HCT116 (cell line): ENCODE results near the gene LDAH. TPM values are rescaled to one million over a fixed set of nuclear protein-coding genes. Genes with fewer than 3 reads are reported as not detected.

Experiments
- ATAC-seq: fragments of 200-7000 bp; cut with Tn5 transposase; 2 replicates; pipeline ENCODE4 v1.9.1; 2020; ENCODE audit warnings: mild to moderate bottlenecking, moderate library complexity
- BruUV-seq: library from RNA; stranded (reverse); fragments of 400-500 nt; replicated peaks from 2 replicates; lab custom pipeline; 2021; lab: Mats Ljungman, UMichigan
- CTCF ChIA-PET: fragments of 300-600 bp; sonication (Branson Sonifier 250); formaldehyde crosslinking; loops from one replicate; lab custom pipeline; 2021; ENCODE audit warnings: antibody characterized with exemption; lab: Charles Lee
- POLR2A ChIA-PET: fragments of 300-600, 350-600 bp; sonication (Branson Sonifier 250); formaldehyde crosslinking; loops from one replicate; lab custom pipeline; 2021; ENCODE audit warnings: antibody characterized with exemption; lab: Charles Lee
- RAD21 ChIA-PET, 2 experiments: fragments of 300-600 bp; sonication (Branson Sonifier 250); formaldehyde crosslinking; loops; one replicate each; lab custom pipeline; 2023; ENCODE audit warnings: low total read pairs in 2 of 2; ENCODE audit not compliant: uncharacterized antibody in 2 of 2, unreplicated experiment in 2 of 2, low non-redundant PET in 1 of 2; lab: Charles Lee
- DNase-seq: peaks from one replicate; pipeline ENCODE4 v3.0.0-alpha.2; 2010; ENCODE audit warnings: low read depth, low spot score
- H2AFZ ChIP-seq: fragments of 200-600 bp; shearing (Covaris generic), sonication (generic); 2 replicates; pipeline ENCODE4 v1.6.1; 2017; ENCODE audit warnings: low read depth, mixed run types, mixed read lengths, antibody characterized with exemption, low read length; ENCODE audit not compliant: poor library complexity, severe bottlenecking
- H3K27ac ChIP-seq: 2 replicates; pipeline ENCODE4 v1.5.1; 2012; ENCODE audit warnings: low read depth, low read length
- H3K27me3 ChIP-seq: fragments of 200-600 bp; sonication (generic); 2 replicates; pipeline ENCODE4 v1.6.1; 2016; ENCODE audit warnings: mixed run types, low read length, mixed read lengths; ENCODE audit not compliant: insufficient read depth
- H3K36me3 ChIP-seq, 2 experiments: fragments of 200-500 bp in 1 of 2; fragments of 200-600 bp in 1 of 2; sonication (Bioruptor generic) in 1 of 2; sonication (generic) in 1 of 2; 2 replicates each; pipeline versions ENCODE4 v1.5.1 to v1.6.1; 2014 to 2016; ENCODE audit warnings: low read length in 2 of 2, inconsistent platforms in 1 of 2, mixed read lengths in 1 of 2, mixed run types in 1 of 2; ENCODE audit not compliant: insufficient read depth in 2 of 2, control insufficient read depth in 1 of 2
- H3K4me1 ChIP-seq, 2 experiments: fragments of 200-600 bp in 1 of 2; sonication (generic) in 1 of 2; 2 replicates each; pipeline versions ENCODE4 v1.5.1 to v1.6.1; 2012 to 2017; ENCODE audit warnings: low read length in 2 of 2, inconsistent platforms in 1 of 2, mild to moderate bottlenecking in 1 of 2, mixed read lengths in 1 of 2, mixed run types in 1 of 2, moderate library complexity in 1 of 2; ENCODE audit not compliant: insufficient read depth in 2 of 2, control insufficient read depth in 1 of 2
- H3K4me2 ChIP-seq: fragments of 200-600 bp; sonication (generic); 2 replicates; pipeline ENCODE4 v1.6.1; 2017; ENCODE audit warnings: mixed run types, low read length, mixed read lengths
- H3K4me3 ChIP-seq, 2 experiments: fragments of 200-600 bp in 1 of 2; sonication (generic) in 1 of 2; replicated peaks in 1 of 2; 2 replicates each; pipeline ENCODE4 v1.5.1; 2011 to 2016; ENCODE audit warnings: low read length in 2 of 2, control low read depth in 1 of 2, low read depth in 1 of 2, mild to moderate bottlenecking in 1 of 2, mixed read lengths in 1 of 2, mixed run types in 1 of 2
- H3K79me2 ChIP-seq: fragments of 200-600 bp; sonication (generic); 2 replicates; pipeline ENCODE4 v1.6.1; 2017; ENCODE audit warnings: mild to moderate bottlenecking, mixed run types, low read length, moderate library complexity, mixed read lengths; ENCODE audit not compliant: insufficient read depth
- H3K9ac ChIP-seq: fragments of 200-600 bp; sonication (generic); 2 replicates; pipeline ENCODE4 v1.6.1; 2016; ENCODE audit warnings: low read length, mixed read lengths
- H3K9me2 ChIP-seq: fragments of 200-600 bp; sonication (generic), shearing (Covaris generic); 2 replicates; pipeline ENCODE4 v1.6.1; 2017; ENCODE audit warnings: mixed run types, mild to moderate bottlenecking, moderate library complexity; ENCODE audit not compliant: insufficient read depth
- H3K9me3 ChIP-seq, 2 experiments: fragments of 200-500 bp in 1 of 2; fragments of 200-600 bp in 1 of 2; sonication (Bioruptor generic) in 1 of 2; sonication (generic) in 1 of 2; 2 replicates each; pipeline ENCODE4 v1.6.1; 2014 to 2017; ENCODE audit warnings: low read length in 2 of 2, mixed read lengths in 2 of 2, inconsistent platforms in 1 of 2, low read depth in 1 of 2, mild to moderate bottlenecking in 1 of 2, mixed run types in 1 of 2, moderate library complexity in 1 of 2; ENCODE audit not compliant: control insufficient read depth in 1 of 2, insufficient read depth in 1 of 2
- H4K20me1 ChIP-seq: fragments of 200-600 bp; sonication (generic), shearing (Covaris generic); 2 replicates; pipeline ENCODE4 v1.6.1; 2017; ENCODE audit warnings: mixed run types, mild to moderate bottlenecking, moderate library complexity; ENCODE audit not compliant: insufficient read depth
- CEBPB ChIP-seq: IDR thresholded peaks from 2 replicates; pipeline ENCODE4 v1.6.1; 2012; ENCODE audit warnings: low read depth
- EGR1 ChIP-seq: IDR thresholded peaks from 2 replicates; pipeline ENCODE4 v1.6.1; 2012; ENCODE audit warnings: low read depth
- ELF1 ChIP-seq: IDR thresholded peaks from 2 replicates; pipeline ENCODE4 v1.6.1; 2012; ENCODE audit warnings: low read depth, borderline replicate concordance
- EZH2 ChIP-seq: fragments of 200-600 bp; sonication (generic); IDR thresholded peaks from 2 replicates; pipeline ENCODE4 v1.6.1; 2017; ENCODE audit warnings: antibody characterized with exemption, mixed run types
- POLR2AphosphoS5 ChIP-seq: IDR thresholded peaks from 2 replicates; pipeline ENCODE4 v1.6.1; 2011; ENCODE audit warnings: mild to moderate bottlenecking, low read depth, low read length, moderate library complexity
- RAD21 ChIP-seq: IDR thresholded peaks from 2 replicates; pipeline ENCODE4 v1.6.1; 2012; ENCODE audit warnings: low read depth, mild to moderate bottlenecking
- SRF ChIP-seq: IDR thresholded peaks from 2 replicates; pipeline ENCODE4 v1.6.1; 2012; ENCODE audit warnings: low read depth
- TCF7L2 ChIP-seq: IDR thresholded peaks from 2 replicates; pipeline ENCODE4 v1.7.0; 2011; ENCODE audit warnings: borderline replicate concordance, inconsistent platforms; ENCODE audit not compliant: insufficient read depth, insufficient read length; ENCODE audit errors: extremely low read depth
- ZBTB33 ChIP-seq: IDR thresholded peaks from 2 replicates; pipeline ENCODE4 v1.6.1; 2011; ENCODE audit warnings: mild to moderate bottlenecking, low read length, moderate library complexity; ENCODE audit not compliant: insufficient replicate concordance; ENCODE audit errors: extremely low read depth
- ZFX ChIP-seq: fragments of 450-650 bp; IDR thresholded peaks from 2 replicates; pipeline ENCODE4 v1.6.1; 2017
- ZNF274 ChIP-seq: fragments of 200-500 bp; sonication (Bioruptor generic); IDR thresholded peaks from 2 replicates; pipeline ENCODE4 v1.6.1; 2014; ENCODE audit warnings: mild to moderate bottlenecking, low read depth, low read length, inconsistent platforms
- intact Hi-C: fragments of 100-400 bp; cut with micrococcal nuclease; formaldehyde crosslinking; loops from 2 replicates; pipeline ENCODE4 v1.10.0; 2022
- total RNA-seq: library from RNA; stranded (reverse); gene quantifications from one replicate; pipeline ENCODE4 v1.2.1, GENCODE V29; 2021; ENCODE audit not compliant: unreplicated experiment
- TF ChIP-seq, protein P1 (sequence below): IDR thresholded peaks from 2 replicates; pipeline ENCODE4 v1.6.1; 2012
- TF ChIP-seq, protein P2 (sequence below), 3 experiments: fragments of 200-600 bp in 1 of 3; sonication (generic) in 1 of 3; IDR thresholded peaks in 2 of 3; conservative IDR thresholded peaks in 1 of 3; 2 replicates each; pipeline ENCODE4 v1.5.1; 2012 to 2017; ENCODE audit warnings: low read depth in 2 of 3, low read length in 2 of 3, antibody characterized with exemption in 1 of 3, borderline replicate concordance in 1 of 3, control low read depth in 1 of 3, mild to moderate bottlenecking in 1 of 3, mixed read lengths in 1 of 3, mixed run types in 1 of 3, moderate library complexity in 1 of 3; ENCODE audit not compliant: insufficient read depth in 1 of 3
- TF ChIP-seq, protein P3 (sequence below): IDR thresholded peaks from 2 replicates; pipeline ENCODE4 v1.6.1; 2012

Gene LDAH
- total RNA-seq, 1 experiment from 2014 or later, result 25.7 TPM

DNA sequence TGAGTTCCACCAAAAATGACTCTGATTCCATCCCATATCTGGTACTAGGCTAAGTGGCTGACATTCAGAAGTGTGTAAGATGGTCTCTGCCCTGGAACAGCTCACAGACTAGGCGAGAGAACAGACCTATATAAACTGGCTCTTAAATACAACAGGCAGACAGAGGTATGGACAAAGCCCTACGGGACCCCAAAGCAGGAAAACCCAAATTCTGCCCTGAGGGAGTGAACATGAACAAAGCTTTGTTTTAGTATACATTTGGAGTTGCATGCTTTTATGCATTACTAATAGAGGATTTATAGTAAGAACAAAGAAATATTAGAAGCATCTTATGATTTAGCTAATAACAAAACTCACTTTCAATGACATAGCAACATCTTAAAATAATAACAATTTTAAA, 130.8 kb downstream of the LDAH start:
- POLR2A ChIA-PET, result no interaction called here
- Histone ChIP-seq H3K27ac (no peak overlapping the region), H2AFZ (no peak overlapping the region), H4K20me1 (no peaks in the 10 kb centered on the region; the same call in 1 of the 2 replicates), H3K9me3 (no peaks in the 10 kb centered on the region), H3K36me3 (0 out of 4 replicates have a peak, but pooled peaks cover 0 to under 1% of the 10 kb centered on the region in 2 experiments), H3K9me2 (no peaks in the 10 kb centered on the region), H3K9ac (no peak overlapping the region), H3K4me2 (no peak overlapping the region), H3K4me3 (no peak overlapping the region), H3K79me2 (no peaks in the 10 kb centered on the region), H3K27me3 (no peaks in the 10 kb centered on the region), H3K4me1 (no peaks in the 10 kb centered on the region)
- intact Hi-C loops, result no loop called here
- RAD21 ChIA-PET, result no interaction called here
- CTCF ChIA-PET, result no interaction called here
- no TSS peak for BruUV-seq
- no peak for ATAC-seq
- DNase-seq, result no peak
- no peak for TF ChIP-seq EZH2
- TF ChIP-seq, protein P1, sequence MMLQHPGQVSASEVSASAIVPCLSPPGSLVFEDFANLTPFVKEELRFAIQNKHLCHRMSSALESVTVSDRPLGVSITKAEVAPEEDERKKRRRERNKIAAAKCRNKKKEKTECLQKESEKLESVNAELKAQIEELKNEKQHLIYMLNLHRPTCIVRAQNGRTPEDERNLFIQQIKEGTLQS, result no peak

DNA sequence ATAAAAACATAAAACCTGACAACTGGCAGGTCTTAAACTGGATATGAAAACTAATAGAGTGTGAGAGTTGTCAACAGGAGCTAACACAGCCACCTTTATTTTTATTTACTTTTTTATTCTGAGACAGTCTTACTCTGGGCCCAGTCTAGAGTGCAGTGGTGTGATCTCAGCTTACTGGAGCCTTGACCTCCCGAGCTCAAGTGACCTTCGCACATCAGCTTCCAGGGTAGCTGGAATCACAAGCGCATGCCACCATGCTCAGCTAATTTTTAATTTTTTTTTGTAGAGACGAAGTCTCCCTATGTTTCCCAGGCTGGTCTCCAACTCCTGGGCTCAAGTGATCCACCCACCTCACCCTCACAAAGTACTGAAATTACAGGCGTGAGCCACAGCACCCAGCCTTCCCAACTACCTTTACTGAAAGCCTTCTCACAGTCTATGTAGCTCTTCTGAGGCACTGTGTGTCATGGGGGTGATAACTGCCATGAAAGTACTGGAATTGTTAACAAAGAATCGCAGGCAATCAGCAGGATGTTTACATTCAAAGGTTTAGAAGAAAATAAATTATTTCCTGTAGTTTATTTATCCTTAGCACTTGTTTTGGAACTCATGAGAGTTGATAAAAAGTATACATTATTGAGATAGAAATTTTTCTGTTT, 131.7 kb downstream of the LDAH start:
- Histone ChIP-seq H3K9me2 (no peaks in the 10 kb centered on the region), H3K27me3 (no peaks in the 10 kb centered on the region), H3K36me3 (0 out of 4 replicates have a peak, but pooled peaks cover 0 to 3% of the 10 kb centered on the region in 2 experiments), H3K79me2 (no peaks in the 10 kb centered on the region), H3K9ac (no peak overlapping the region), H4K20me1 (no peaks in the 10 kb centered on the region; the same call in 1 of the 2 replicates), H3K4me2 (no peak overlapping the region), H3K4me3 (no peak overlapping the region), H3K27ac (no peak overlapping the region), H2AFZ (no peak overlapping the region), H3K9me3 (no peaks in the 10 kb centered on the region), H3K4me1 (no peaks in the 10 kb centered on the region)
- intact Hi-C loops, result no loop called here
- ChIA-PET RAD21 (no interaction called here), CTCF (interaction anchor here (1.0 kb wide), 1 partner anchor 29 kb away, joined by 3 read pairs; no protein-coding TSS in a partner anchor), POLR2A (no interaction called here)
- no peak for DNase-seq
- no peak for ATAC-seq
- BruUV-seq, result no TSS peak
- TF ChIP-seq, protein P2, sequence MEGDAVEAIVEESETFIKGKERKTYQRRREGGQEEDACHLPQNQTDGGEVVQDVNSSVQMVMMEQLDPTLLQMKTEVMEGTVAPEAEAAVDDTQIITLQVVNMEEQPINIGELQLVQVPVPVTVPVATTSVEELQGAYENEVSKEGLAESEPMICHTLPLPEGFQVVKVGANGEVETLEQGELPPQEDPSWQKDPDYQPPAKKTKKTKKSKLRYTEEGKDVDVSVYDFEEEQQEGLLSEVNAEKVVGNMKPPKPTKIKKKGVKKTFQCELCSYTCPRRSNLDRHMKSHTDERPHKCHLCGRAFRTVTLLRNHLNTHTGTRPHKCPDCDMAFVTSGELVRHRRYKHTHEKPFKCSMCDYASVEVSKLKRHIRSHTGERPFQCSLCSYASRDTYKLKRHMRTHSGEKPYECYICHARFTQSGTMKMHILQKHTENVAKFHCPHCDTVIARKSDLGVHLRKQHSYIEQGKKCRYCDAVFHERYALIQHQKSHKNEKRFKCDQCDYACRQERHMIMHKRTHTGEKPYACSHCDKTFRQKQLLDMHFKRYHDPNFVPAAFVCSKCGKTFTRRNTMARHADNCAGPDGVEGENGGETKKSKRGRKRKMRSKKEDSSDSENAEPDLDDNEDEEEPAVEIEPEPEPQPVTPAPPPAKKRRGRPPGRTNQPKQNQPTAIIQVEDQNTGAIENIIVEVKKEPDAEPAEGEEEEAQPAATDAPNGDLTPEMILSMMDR (IDR thresholded peaks at IDR 0.05 in 2 of 3, conservative IDR thresholded peaks at IDR 0.05 in 1 of 3; ENCODE audit: borderline replicate concordance in 1 of 3, insufficient read depth in 1 of 3, low read depth in 2 of 3, low read length in 2 of 3), result no peak
- TF ChIP-seq, protein P3, sequence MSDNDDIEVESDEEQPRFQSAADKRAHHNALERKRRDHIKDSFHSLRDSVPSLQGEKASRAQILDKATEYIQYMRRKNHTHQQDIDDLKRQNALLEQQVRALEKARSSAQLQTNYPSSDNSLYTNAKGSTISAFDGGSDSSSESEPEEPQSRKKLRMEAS, result no peak
- TF ChIP-seq EZH2, result no peak
- no peak for TF ChIP-seq POLR2AphosphoS5
- TF ChIP-seq, protein P1, result no peak
- no peak for TF ChIP-seq EGR1
- no peak for TF ChIP-seq SRF
- TF ChIP-seq RAD21, result no peak
- no peak for TF ChIP-seq CEBPB
- no peak for TF ChIP-seq ZNF274
- TF ChIP-seq ZFX, result no peak
- TF ChIP-seq ELF1, result no peak
- no peak for TF ChIP-seq TCF7L2
- TF ChIP-seq ZBTB33, result no peak
